HG02642 (cell line): Measurements from ENCODE around the gene TMEM129.

ENCODE experiments used
- ATAC-seq: cut with Tn5 transposase; IDR thresholded peaks from one replicate; pipeline ENCODE4 v1.9.1; 2021; ENCODE audit warnings: mild to moderate bottlenecking; ENCODE audit not compliant: unreplicated experiment, poor library complexity

TMEM129 gene

DNA sequence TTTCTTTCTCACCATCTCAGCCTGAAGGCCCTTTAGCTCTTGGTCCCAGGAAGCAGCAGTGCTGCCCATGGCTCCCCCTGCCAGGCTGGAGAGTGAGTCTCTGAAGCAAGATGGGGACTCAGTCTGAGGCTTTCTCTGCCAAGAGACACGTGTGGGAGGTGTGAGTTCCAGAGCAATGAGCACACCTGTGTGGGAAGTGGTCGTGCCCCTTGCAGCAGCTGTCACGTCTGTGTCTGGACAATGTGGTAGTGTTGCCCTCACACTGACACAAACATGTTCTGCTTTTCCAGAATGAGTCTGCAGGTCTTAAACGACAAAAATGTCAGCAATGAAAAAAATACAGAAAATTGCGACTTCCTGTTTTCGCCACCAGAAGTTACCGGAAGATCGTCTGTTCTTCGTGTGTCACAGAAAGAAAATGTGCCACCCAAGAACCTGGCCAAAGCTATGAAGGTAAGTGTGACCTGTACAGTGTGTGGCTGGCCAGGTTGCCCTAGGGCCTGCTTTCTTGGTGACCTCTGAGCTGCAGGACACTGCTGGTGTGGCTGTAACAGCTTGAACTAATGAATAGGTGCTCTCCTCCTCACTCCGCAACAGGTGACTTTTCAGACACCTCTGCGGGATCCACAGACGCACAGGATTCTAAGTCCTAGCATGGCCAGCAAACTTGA lies 2.1 kb upstream of the TMEM129 start:
- no peak for ATAC-seq

DNA sequence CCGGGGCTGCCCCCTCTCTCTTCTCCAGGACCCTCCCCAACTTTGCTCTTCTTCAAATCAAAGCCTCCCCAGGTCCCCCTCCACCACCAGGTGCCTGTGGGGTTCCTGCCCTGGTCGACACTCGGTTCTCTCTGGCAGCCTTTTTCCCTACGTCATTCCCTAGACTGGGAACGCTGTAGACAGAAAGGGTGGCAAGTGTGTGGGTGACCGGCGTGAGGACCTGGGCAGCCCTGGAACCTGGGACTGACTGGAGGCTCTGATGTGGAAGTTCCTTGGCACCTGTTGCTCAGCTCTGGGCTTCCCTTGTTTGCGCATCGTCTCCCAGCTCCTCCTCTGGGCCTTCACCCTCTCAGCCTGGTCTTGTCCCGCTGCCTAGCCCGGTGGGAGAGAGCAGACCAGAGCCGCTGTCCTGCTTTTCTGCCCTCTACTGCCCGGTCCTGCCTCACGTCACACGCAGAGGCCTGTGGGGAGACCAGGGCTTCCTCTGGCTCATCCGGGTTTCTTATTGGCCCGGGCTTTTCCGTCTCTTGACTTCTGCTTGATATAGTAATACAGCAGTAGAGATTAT lies 1.5 kb upstream of the TMEM129 start:
- ATAC-seq, result no peak

- no peak for ATAC-seq
Observed at GRCh38 chr4:1721666-1722550, 785 bp upstream of the TMEM129 start.

GRCh38 chr4:1720163-1720983 lies 750 bp downstream of the TMEM129 start:
- ATAC-seq, result peak; percentile 16

DNA sequence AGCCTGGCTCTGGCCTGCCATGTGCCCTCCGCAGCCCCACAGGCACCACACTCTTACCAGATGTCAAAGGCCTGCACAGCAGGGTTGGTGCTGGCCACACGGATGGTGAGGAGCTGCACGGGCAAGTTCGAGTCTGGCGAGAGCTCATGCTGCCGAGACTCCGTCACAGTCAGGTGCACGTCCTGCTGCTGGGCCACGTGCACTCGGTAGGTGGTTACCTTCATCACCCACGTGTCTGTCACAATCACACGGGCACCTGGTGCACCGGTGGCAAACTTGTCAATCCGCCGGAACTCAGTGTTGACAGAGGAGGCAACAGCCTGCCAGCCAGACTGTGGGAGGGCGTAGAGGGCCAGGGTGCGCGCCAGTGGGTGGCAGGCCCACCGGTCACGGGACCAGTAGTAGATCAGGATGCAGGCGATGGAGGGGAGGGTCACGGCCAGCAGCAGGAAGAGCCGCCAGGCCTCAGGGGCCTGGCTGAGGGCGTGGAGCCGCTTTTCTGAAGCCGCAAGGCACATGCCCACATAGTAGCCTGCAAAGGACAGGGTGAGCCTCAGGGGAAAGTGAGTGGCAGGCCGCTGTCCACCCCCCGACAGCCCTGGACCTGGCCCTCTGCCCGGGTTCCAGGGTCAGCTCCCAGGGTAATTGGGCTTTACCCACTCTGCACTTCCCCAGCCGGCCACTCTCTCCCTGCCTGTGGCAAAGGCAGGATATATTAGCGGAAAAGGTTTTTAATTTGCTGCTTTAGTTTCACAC lies 2.9 kb downstream of the TMEM129 start:
- no peak for ATAC-seq

DNA sequence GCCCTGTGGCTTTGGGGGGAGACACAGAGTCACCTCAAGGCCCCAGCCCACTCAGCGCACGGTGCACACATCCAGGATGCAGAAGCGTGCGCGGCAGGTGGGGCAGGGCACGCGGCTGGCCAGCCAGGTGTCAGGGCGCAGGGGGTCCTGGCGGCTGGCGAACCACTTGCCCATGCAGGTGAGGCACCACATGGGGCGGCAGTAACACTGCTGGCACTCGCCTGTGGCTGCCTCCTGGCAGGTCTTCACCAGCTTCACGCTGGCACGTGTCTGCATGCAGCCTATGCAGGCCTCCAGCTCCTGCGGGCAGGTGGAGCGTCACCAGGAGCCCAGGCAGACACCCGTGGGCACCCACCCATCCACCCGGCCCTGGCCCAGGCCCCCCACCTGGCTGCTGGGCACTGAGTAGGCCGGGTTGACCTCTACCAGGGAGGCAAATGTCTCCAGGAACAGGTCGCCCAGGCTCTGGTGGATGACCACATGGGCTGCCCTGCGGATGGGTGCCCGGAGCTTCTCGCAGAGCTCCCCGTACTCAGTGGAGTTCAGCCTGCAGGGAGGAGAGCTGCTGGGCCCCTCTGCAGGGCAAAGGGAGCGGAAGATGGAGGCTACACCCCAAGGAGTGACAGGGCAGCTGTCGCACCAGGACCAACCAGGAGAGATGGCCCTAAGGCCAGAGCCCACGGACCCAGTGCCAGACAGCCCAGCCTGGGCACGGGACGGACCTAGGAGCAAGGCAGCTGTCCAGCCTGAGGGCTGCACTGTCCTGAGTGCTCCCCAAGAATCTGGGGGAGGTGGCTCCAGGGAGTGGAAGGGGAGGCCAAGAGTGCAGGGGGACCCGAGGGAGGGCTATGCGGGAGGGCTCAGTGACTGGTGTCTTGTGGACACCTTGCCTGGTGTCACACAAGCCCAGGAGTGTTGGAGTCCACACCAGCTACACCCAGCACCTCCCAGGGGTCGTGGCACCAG lies 3.7 kb downstream of the TMEM129 start:
- no peak for ATAC-seq

- ATAC-seq, result no peak
Observed at GRCh38 chr4:1716065-1716945, 4.8 kb downstream of the TMEM129 start.

GRCh38 chr4:1715002-1715758 lies 5.9 kb downstream of the TMEM129 start:
- ATAC-seq, result no peak

- ATAC-seq, result no peak
Observed at GRCh38 chr4:1714303-1715001, 6.7 kb downstream of the TMEM129 start.

- no peak for ATAC-seq
Observed at GRCh38 chr4:1713003-1713851, 7.9 kb downstream of the TMEM129 start.

GRCh38 chr4:1712216-1713002 lies 8.7 kb downstream of the TMEM129 start, which contains the start of gene SLBP:
Gene SLBP (minus strand): TSS chr4:1712319. CDS start chr4:1712188, 131 bp downstream.
- ATAC-seq, result peak; percentile 80

DNA sequence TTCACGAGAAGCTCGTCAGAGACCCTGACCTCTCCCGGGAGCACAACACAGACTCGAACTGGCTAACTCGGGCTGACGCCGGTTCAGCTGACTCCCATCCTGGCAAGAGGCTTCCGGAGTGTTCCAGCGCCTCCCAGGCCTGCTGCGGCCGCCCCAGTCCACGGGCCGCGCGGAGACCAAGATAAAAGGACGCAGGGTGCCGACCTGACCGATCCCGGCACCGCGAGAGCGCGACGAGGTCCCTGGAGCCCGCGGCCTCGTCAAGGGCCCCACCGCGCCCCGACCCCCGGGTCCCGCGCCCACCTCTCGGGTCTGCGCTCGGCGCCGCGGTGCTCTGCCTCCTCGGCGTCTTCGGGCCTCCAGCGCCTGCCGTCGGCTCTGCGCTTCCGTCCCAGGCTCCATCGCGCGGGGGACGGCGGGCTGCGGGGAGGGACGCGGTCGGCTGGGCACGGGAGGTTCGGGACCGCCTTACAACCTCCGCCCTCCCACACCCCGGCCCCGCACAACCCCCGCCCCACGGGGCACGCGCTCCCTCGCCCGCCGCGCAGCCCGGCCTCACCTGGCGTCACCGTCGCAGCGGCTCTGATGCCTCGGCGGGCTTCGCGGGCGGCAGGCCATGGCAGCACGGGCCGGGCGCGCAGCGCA lies 9.4 kb downstream of the TMEM129 start:
- ATAC-seq, result peak; percentile 14

- no peak for ATAC-seq
Observed at GRCh38 chr4:1711055-1711570, 10.0 kb downstream of the TMEM129 start.

- no peak for ATAC-seq
Observed at GRCh38 chr4:1708581-1708980, 12.5 kb downstream of the TMEM129 start.
